ENCODE data around the gene SPOCK2. TPM values are rescaled to one million over a fixed set of nuclear protein-coding genes. Genes with fewer than 3 reads are reported as not detected.
A peak's percentile ranks its signal among the peaks of the same experiment; 100 is the strongest.
"Not testable (repeated sequence)": the region's sequence is repeated elsewhere in the genome, so short reads cannot be mapped to it uniquely, and the experiment has no call there.

The SPOCK2 gene
- total and polyA plus RNA-seq, 5 experiments from 2014 or later: 177 to 578 (median 292) TPM

DNA sequence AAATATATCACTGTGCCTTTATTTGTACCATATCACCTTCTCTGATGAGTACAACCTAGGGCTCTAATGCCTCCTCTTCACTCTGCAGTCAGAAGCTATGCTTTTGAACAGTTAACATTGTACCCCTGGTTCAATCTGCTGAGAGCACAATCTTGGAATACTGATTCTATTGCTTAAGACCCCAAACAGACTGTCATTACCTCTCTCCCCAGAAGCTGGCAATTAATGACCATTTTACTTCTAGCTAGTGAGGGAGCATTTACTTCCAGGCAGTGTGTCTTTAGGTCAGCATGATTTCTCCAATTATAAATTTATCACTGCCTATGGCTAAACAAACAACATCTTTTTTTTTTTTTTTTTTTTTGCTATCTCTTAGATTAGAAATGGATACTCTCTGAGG lies 36.0 kb upstream of the SPOCK2 start:
- no peak for DNase-seq

GRCh38 chr10:72123616-72124015 lies 35.3 kb upstream of the SPOCK2 start:
- Mint-ChIP-seq H3K27ac (peak overlapping the region in 6 of 10 donors; percentile 47 to 73 (median 57)), H3K27me3 (no peaks in the 10 kb centered on the region), H3K9me3 (no peaks in the 10 kb centered on the region), H3K36me3 (peaks cover 4 to 31% (median 14%) of the 10 kb centered on the region in 3 donors), H3K4me1 (peaks cover 25 to 52% (median 37%) of the 10 kb centered on the region in 4 donors), H3K4me3 (no peak overlapping the region)
- no peak for DNase-seq
- no peak for ATAC-seq
- POLR2A ChIA-PET: interaction anchor here (1.0 to 3.3 kb wide), 3 partner anchors 35 to 214 kb away, joined by 3 to 28 read pairs (median 3); partner anchors contain the start of gene SPOCK2

More for the DNA sequence above, 36.0 kb upstream of the SPOCK2 start:
- Mint-ChIP-seq H3K4me1 (peaks cover 24 to 50% (median 36%) of the 10 kb centered on the region in 4 donors), H3K27me3 (no peaks in the 10 kb centered on the region), H3K4me3 (no peak overlapping the region), H3K27ac (peak overlapping the region in 9 of 10 donors; percentile 27 to 84 (median 69)), H3K36me3 (peaks cover 4 to 27% (median 13%) of the 10 kb centered on the region in 3 donors), H3K9me3 (no peaks in the 10 kb centered on the region)
- no peak for ATAC-seq
- POLR2A ChIA-PET: interaction anchor here (0.6 to 1.4 kb wide), 6 partner anchors 10 to 213 kb away, joined by 3 to 8 read pairs (median 3); no protein-coding TSS in a partner anchor

DNA sequence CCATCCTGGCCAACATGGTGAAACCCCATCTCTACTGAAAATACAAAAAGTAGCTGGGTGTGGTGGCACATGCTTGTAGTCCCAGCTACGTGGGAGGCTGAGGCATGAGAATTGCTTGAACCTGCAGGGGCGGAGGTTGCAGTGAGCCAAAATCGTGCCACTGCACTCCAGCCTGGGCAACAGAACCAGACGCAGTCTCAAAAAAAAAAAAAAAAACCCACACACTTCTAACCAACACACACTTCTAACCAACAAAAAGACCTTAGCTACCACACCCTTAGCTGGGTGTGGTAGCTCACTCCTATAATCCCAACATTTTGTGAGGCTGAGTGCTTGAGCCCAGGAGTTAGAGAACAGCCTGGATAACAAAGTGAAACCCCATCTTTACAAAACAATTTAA lies 33.9 kb upstream of the SPOCK2 start:
- ATAC-seq (peak; percentile 30 to 63), DNase-seq (no peak)
- Mint-ChIP-seq H3K27ac (peak overlapping the region in 9 of 10 donors; percentile 40 to 82 (median 62)), H3K36me3 (peaks cover 8 to 29% (median 18%) of the 10 kb centered on the region in 3 donors), H3K9me3 (no peaks in the 10 kb centered on the region), H3K4me3 (peak overlapping the region in 7 of 10 donors; percentile 6 to 60 (median 30)), H3K4me1 (peaks cover 25 to 52% (median 36%) of the 10 kb centered on the region in 4 donors), H3K27me3 (no peaks in the 10 kb centered on the region)
- POLR2A ChIA-PET: interaction anchor here (0.6 to 3.3 kb wide), 12 partner anchors 14 to 228 kb away, joined by 3 to 28 read pairs (median 4); partner anchors contain the start of gene SPOCK2

DNA sequence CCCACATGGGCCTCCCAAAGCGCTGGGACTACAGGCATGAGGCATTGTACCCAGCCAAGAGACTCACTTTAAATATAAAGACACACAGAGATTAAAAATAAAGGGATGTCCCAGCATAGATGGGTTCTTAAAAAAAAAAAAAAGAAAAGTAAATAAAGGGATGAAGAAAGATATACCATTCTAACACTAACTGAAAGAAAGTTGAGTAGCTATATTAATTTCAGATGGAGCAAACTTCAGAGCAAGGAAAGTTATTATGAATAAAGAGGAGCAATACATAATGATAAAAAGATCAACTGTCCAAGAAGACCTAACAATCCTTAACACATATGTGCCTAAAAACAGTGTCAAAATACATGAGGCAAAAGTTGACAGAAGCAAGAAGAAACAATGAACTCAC lies 33.0 kb upstream of the SPOCK2 start:
- DNase-seq (no peak), ATAC-seq (no peak)
- H3K4me3 Mint-ChIP-seq: peak overlapping the region in 4 of 10 donors; percentile 22 to 60 (median 36)
- peak overlapping the region in 7 of 10 donors; percentile 40 to 82 (median 63) for H3K27ac Mint-ChIP-seq
- H3K27me3 Mint-ChIP-seq: no peaks in the 10 kb centered on the region
- peaks cover 0 to 2% (median 0%) of the 10 kb centered on the region in 9 donors for H3K9me3 Mint-ChIP-seq
- peaks cover 20 to 48% (median 32%) of the 10 kb centered on the region in 4 donors for H3K4me1 Mint-ChIP-seq
- H3K36me3 Mint-ChIP-seq: peaks cover 11 to 23% (median 22%) of the 10 kb centered on the region in 3 donors
- POLR2A ChIA-PET: interaction anchor here (0.6 to 3.3 kb wide), 5 partner anchors 13 to 136 kb away, joined by 4 to 28 read pairs (median 5); partner anchors contain the start of gene SPOCK2

DNA sequence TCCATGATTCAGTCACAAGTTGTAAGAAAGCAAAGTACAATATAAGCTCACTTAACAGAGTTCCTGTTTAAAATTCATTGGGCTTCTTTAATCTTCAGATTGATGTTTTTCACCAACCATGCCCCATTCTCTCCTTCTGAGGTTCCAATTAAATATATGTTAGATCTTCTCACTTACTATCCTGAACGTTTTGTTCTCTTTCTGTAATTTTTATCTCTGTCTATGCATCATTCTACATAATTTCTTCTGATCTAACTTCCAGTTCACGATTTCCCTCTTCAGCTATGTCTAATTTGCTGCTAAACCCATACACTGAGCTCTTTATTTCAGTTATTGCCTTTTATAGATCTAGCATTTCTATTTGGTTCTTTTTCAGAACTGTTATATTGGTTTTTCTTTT lies 28.0 kb upstream of the SPOCK2 start:
- Mint-ChIP-seq H3K9me3 (peaks cover 0 to 5% (median 0%) of the 10 kb centered on the region in 9 donors), H3K27me3 (no peaks in the 10 kb centered on the region), H3K27ac (peak overlapping the region in 1 of 10 donors; percentile 40), H3K36me3 (peaks cover 14 to 37% (median 28%) of the 10 kb centered on the region in 3 donors), H3K4me3 (no peak overlapping the region), H3K4me1 (peaks cover 23 to 40% (median 29%) of the 10 kb centered on the region in 4 donors)
- no peak for ATAC-seq
- DNase-seq: no peak
- POLR2A ChIA-PET: interaction anchor here (1.0 to 1.8 kb wide), 3 partner anchors 10 to 157 kb away, joined by 4 read pairs; partner anchors contain the start of gene DDIT4

GRCh38 chr10:72114706-72115450 lies 26.5 kb upstream of the SPOCK2 start:
- DNase-seq (no peak), ATAC-seq (no peak)
- H3K4me1 Mint-ChIP-seq: peaks cover 29 to 45% (median 39%) of the 10 kb centered on the region in 4 donors
- H3K9me3 Mint-ChIP-seq: peaks cover 0 to 5% (median 0%) of the 10 kb centered on the region in 9 donors
- H3K36me3 Mint-ChIP-seq: peaks cover 14 to 33% (median 21%) of the 10 kb centered on the region in 3 donors
- no peaks in the 10 kb centered on the region for H3K27me3 Mint-ChIP-seq
- POLR2A ChIA-PET: interaction anchor here (0.8 to 2.1 kb wide), 3 partner anchors 27 to 159 kb away, joined by 3 to 11 read pairs (median 4); partner anchors contain the start of genes DDIT4 and SPOCK2
- peak overlapping the region in 1 of 10 donors; percentile 16 for H3K4me3 Mint-ChIP-seq
- peak overlapping the region in 8 of 10 donors; percentile 3 to 60 (median 23) for H3K27ac Mint-ChIP-seq

- Mint-ChIP-seq H3K27me3 (no peaks in the 10 kb centered on the region), H3K36me3 (peaks cover 0 to 12% (median 6%) of the 10 kb centered on the region in 3 donors), H3K9me3 (no peaks in the 10 kb centered on the region), H3K27ac (peak overlapping the region in 8 of 10 donors; percentile 65 to 95 (median 86)), H3K4me1 (peaks cover 50 to 79% (median 76%) of the 10 kb centered on the region in 4 donors), H3K4me3 (peak overlapping the region in 2 of 10 donors; percentile 73 to 76)
- ATAC-seq (no peak), DNase-seq (no peak)
- POLR2A ChIA-PET: interaction anchor here (0.5 to 1.1 kb wide), 3 partner anchors 9 to 24 kb away, joined by 3 to 5 read pairs (median 3); partner anchors contain the start of gene SPOCK2
Observed at GRCh38 chr10:72110673-72111401, 22.5 kb upstream of the SPOCK2 start.

GRCh38 chr10:72109636-72110157 lies 21.3 kb upstream of the SPOCK2 start:
- Mint-ChIP-seq H3K4me3 (peak overlapping the region; percentile 60 to 87 (median 74)), H3K9me3 (no peaks in the 10 kb centered on the region), H3K27ac (peak overlapping the region; percentile 81 to 95 (median 92)), H3K36me3 (peaks cover 0 to 6% (median 4%) of the 10 kb centered on the region in 3 donors), H3K4me1 (peaks cover 48 to 81% (median 79%) of the 10 kb centered on the region in 4 donors), H3K27me3 (no peaks in the 10 kb centered on the region)
- POLR2A ChIA-PET: interaction anchor here (1.3 to 9.5 kb wide), 6 partner anchors 10 to 225 kb away, joined by 3 to 208 read pairs (median 6); partner anchors contain the start of genes ANAPC16, ASCC1 and SPOCK2
- DNase-seq: peak in 1 of 10 donors; percentile 39
- peak; percentile 28 to 43 for ATAC-seq

GRCh38 chr10:72108830-72109635 lies 20.7 kb upstream of the SPOCK2 start:
- POLR2A ChIA-PET: interaction anchor here (0.6 to 9.5 kb wide), 17 partner anchors 8 to 382 kb away, joined by 3 to 208 read pairs (median 5); partner anchors contain the start of genes ANAPC16, ASCC1, DNAJB12 and SPOCK2
- H3K36me3 Mint-ChIP-seq: peaks cover 0 to 6% (median 3%) of the 10 kb centered on the region in 3 donors
- DNase-seq (no peak), ATAC-seq (peak; percentile 3 to 9)
- peaks cover 50 to 88% (median 85%) of the 10 kb centered on the region in 4 donors for H3K4me1 Mint-ChIP-seq
- no peaks in the 10 kb centered on the region for H3K9me3 Mint-ChIP-seq
- H3K27me3 Mint-ChIP-seq: no peaks in the 10 kb centered on the region
- peak overlapping the region; percentile 60 to 87 (median 74) for H3K4me3 Mint-ChIP-seq
- H3K27ac Mint-ChIP-seq: peak overlapping the region; percentile 81 to 95 (median 92)

DNA sequence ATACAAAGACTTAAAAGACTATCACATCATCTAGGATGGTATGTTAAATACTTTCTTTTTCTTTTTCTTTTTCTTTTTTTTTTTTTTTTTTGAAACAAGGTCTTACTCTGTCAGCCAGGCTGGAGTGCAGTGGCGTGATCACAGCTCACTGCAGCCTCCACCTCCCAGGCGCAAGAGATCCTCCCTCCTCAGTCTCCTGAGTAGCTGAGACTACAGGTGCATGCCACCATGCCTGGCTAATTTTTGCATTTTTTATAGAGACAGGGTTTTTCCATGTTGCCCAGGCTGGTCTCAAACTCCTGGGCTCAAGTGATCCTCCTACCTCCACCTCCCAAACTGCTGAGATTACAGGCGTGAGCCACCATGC lies 19.6 kb upstream of the SPOCK2 start:
- H3K27ac Mint-ChIP-seq: peak overlapping the region; percentile 81 to 95 (median 91)
- H3K36me3 Mint-ChIP-seq, DNase-seq, H3K9me3 Mint-ChIP-seq, H3K27me3 Mint-ChIP-seq: not testable (repeated sequence)
- H3K4me1 Mint-ChIP-seq: peaks cover 51 to 89% (median 86%) of the 10 kb centered on the region in 4 donors
- POLR2A ChIA-PET: interaction anchor here (0.6 to 9.5 kb wide), 20 partner anchors 9 to 381 kb away, joined by 3 to 208 read pairs (median 5); partner anchors contain the start of genes ANAPC16, ASCC1 and SPOCK2
- H3K4me3 Mint-ChIP-seq: peak overlapping the region; percentile 60 to 87 (median 75)
- ATAC-seq: peak; percentile 11 to 33

Data from naive thymus-derived CD8-positive, alpha-beta T cell (primary cell).